Measurements from ENCODE around the gene HSPA12B.
"Not testable (repeated sequence)": the region's sequence is repeated elsewhere in the genome, so short reads cannot be mapped to it uniquely, and the experiment has no call there.

Gene HSPA12B

DNA sequence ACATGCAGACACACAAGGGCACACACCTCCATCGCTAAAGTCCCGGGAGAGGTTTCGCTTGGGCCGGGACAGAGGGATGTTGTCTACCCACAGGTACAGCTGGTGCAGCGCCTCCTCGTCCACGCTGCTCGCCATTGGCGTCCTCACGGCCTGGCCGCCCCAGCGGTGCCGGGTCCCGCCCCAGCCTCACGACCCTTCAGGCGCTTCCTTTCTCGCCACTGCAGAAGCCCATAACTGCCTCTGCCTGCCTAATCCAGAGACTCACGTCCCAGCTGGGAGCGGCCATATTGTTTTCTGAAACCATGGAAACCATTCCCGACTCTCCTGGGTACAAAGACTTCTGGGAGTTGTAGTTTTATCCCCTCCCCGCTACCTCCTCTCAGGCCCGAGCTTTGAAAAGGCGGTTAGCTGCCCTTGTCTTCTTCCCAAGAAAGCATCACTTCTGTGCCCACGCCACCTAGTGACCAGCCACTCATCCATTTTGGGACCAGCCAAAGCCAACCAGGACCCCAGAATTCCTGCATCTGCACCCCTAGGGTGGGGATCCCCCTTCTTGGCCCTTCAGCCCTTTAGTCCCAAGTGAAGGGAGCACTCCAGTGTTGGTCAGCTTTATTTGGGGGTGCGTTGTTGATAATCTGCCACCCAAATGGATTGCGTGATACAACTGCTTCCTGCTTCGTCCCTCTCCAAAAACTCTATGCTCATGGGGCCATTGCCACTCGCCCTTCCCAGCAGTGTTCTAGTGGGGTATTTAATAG is 48.8 kb downstream of the HSPA12B start, which contains the start of gene SPEF1:
SPEF1 (minus strand) TSS at position 296 of the 758 bp plus-strand sequence; CDS start at position 135, 161 bp downstream.
- peak; percentile 39 for DNase-seq (ENCODE audit: low read depth, low spot score)

DNA sequence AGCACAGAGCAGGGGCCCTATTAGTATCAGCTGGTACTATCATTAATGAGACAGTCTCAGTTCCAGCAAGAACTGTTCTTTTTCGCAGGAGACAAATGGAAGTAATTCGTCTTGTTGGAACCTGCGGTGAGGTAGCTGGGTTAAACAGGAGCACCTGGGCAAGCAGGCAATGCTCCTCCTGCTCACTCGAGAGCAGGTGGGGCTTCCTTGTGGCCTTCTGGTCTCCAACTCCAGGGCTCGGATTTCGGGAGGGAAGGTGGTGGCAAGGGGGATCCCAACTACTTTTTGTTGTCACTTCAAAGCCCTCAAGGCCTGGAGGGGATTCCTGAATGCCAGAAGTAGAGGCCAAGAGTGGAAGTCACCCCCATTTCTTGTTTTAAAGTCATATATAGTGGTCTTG is 50.1 kb downstream of the HSPA12B start:
- no peak overlapping the region for H3K4me3 ChIP-seq (ENCODE audit: low read length)
- DNase-seq (ENCODE audit: low read depth, low spot score) = no peak

More for the DNA sequence above, 48.8 kb downstream of the HSPA12B start, which contains the start of gene SPEF1:
- H3K4me3 ChIP-seq (ENCODE audit: low read length) = no peak within 1 kb of the TSS

DNA sequence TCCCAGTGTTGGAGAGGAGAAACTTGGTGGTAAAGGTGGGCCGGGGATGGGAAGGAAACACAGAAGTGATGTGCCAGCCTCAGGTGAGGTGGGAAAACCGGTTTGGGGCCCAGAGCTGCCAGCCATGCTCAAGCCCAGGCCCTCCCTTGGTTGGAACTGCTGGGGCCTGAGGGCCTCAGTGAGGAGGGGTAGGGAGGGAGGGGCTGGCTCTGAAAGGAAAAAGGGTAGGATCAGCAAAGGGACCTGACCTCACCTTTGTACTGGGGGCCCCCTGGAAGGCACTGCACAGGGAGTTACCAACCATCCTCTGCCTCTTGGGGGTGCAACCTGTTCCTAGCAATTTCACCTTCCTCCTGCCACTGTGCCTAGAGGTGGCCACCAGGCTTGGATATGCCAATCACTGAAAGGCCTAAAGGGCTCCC is 50.6 kb downstream of the HSPA12B start:
- DNase-seq (ENCODE audit: low read depth, low spot score) = no peak
- no peak overlapping the region for H3K4me3 ChIP-seq (ENCODE audit: low read length)

DNA sequence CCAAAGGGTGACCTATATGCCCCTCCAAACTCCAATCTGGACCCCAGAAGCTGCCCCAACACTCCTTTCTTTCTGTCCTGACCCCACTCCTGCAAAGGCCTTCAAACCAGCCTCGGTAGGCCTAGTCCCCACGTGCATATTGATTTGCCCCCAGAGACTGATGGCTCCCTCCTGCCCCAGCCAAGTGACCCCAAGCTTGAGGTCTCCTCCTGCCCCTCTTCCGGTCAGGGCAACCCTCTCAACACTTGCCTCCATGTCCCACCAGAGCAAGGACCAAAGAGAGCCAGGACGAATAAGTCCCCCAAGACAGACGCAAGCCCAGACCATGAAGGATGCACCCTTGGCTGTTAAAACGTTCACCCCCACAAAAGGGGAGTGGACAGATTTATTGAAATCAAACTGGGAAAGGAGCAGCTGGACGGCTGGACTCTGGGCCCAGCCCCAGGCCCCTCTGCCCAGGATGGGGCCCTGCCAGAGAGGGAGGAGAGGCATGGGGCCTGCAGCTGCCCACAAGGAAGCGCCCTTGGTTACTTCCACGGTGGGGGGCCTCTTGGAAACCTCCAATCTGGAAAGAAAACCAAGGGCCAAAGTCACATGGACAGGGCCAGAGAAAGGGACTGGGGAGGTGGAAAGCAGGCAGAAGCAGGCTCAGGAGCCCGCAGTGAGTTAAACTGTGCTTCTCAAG is 51.2 kb downstream of the HSPA12B start:
- no peak overlapping the region for H3K4me3 ChIP-seq (ENCODE audit: low read length)
- no peak for DNase-seq (ENCODE audit: low read depth, low spot score)

DNA sequence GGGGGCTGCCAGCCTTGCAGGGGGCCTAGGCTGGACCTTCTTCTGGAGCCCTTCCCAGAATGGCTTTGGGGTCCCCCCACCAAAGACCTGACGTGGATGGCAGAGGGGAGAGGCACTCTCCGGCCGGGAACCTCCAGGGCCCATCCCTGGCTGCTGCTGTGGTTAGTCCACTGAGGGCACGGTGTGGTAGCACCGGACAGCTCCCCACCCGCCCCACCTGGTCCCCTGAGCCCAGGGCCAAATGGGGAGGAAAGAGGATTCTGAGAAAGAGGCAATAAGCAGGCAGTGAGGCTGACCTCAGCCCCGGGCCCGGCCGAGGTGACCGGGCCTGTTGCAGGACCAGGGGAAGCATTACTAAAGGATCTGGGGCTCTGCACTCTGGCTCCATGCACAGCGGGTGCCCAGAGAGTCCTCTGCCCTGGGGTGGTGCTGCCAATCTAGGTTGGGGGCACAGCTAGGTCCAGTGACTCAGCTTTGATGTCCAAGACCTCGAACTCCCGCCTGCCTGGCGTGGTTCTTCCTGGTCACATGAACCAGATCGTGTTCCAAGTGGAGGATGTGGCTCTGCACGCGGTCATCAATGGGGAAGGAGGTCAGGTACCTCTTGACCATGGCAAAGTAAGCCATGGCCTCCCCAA is 51.9 kb downstream of the HSPA12B start:
- DNase-seq (ENCODE audit: low read depth, low spot score) = no peak
- H3K4me3 ChIP-seq (ENCODE audit: low read length) = no peak overlapping the region

DNA sequence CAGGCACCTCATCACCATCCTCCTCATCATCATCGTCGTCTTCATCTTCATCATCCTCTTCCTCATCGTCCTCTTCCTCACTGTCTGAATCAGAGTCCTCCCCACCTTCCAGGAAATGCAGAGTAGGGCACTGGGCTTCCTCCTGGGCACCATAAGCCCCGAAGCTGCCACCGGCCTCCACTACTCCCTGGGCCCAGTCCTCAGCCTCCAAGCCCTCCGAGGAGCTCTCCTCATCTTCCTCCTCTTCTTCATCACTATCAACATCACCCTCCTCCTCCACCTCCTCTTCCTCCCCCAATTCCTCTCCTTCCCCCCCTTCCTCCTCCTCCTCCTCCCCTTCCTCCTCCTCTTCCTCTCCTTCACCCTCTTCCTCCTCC is 52.4 kb downstream of the HSPA12B start:
- no peak overlapping the region for H3K4me3 ChIP-seq (ENCODE audit: low read length)
- DNase-seq (ENCODE audit: low read depth, low spot score) = no peak

DNA sequence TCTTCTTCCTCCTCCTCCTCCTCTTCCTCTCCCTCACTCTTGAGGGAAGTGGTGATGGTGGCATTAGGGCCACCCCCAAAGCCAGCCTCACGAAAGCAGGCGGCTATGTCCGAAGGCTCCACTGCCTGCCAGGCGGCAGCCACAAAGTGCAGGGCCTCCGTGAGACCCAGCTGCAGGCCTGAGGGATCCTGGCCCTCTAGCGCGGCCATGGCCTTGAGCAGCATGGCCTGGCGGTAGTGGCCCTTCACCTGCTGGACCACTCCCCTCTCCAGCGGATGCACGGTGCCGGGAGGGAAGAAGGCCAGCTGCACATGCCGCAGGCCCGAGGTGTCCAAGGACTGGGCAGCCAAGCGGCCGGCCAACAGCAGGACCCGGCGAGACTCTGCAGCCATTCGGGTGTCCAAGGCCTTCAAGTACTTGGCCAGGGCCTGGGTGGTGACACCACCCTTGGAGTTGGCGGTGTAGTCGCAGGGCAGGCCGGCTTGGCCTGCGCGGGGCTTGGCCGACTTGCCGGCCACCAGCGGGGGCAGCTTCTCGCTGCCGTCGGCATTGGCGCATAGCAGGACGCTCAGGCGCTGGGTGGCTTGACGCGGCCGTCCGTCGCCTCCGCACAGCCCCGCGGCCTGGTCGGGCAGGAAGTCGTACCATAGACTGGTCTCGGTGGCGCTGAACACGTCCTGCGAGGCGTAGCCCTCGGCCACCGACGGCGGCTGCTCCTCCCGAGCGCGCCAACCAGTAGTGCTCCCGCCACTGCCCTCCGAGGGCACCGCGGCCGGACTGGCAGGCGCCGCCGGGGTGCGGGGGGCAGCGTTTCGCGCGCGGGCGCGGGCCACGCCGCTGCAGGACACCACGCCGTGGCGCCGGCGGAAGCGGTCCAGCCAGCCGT is 53.0 kb downstream of the HSPA12B start:
- peak overlapping the region; percentile 62 for H3K4me3 ChIP-seq (ENCODE audit: low read length)

DNA sequence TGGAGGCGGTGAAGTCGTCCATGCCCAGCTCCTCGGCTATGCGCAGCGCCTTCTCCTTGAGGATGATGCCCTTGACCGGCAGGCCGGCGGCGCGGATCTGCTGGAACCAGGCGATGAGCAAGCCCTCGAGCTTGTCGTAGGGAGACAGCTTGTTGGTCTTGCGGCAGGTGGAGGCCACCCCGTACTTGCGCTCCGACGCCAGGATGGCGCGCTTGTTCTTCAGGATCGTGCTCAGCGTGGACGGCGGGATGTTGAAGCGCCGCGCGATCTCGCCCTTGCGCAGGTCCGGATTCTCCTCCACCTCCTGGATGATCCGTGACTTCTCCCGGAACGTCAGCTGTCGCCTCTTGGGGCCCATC is 53.6 kb downstream of the HSPA12B start:
- H3K4me3 ChIP-seq (ENCODE audit: low read length) = peak overlapping the region; percentile 62
- DNase-seq (ENCODE audit: low read depth, low spot score) = no peak

More for the DNA sequence above, 53.0 kb downstream of the HSPA12B start:
- DNase-seq (ENCODE audit: low read depth, low spot score) = no peak

DNA sequence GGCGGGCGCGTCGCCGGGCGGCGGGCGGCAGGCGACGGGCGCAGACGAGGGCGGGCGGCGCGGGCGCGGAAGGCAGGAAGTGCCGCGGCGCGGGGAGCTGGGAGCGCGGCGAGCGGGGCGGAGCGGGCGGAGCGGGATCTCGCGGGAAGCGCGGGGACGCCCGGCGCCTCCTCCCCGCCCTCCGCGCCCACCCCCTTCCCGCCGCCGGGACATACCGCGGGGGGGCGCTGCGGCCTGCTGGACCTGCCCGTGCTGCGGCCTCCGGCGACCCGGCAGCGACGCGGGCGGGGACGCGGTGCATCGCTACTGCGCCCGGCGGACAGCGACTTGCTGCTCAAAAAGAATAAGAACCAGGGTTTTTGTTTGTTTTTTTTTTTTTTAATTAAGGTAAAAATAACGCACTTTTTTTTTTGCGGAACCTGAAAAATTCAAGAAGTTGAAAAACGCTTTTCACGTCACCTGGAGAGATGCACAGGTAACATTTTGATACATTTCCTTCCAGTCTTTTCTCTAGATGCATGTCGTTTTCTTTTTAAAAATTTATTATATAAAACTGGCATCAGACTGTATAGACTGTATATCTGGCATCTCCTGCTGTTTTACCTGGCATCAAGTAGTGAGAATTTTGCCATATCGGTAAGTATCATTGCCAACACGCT is 54.3 kb downstream of the HSPA12B start, which contains the start of gene CENPB:
CENPB (minus strand) TSS at position 76 of the 659 bp plus-strand sequence. CDS start 257 bp downstream, outside the sequence.
- H3K4me3 ChIP-seq (ENCODE audit: low read length) = peak within 1 kb of the TSS; percentile 62
- DNase-seq (ENCODE audit: low read depth, low spot score) = peak; percentile 71

DNA sequence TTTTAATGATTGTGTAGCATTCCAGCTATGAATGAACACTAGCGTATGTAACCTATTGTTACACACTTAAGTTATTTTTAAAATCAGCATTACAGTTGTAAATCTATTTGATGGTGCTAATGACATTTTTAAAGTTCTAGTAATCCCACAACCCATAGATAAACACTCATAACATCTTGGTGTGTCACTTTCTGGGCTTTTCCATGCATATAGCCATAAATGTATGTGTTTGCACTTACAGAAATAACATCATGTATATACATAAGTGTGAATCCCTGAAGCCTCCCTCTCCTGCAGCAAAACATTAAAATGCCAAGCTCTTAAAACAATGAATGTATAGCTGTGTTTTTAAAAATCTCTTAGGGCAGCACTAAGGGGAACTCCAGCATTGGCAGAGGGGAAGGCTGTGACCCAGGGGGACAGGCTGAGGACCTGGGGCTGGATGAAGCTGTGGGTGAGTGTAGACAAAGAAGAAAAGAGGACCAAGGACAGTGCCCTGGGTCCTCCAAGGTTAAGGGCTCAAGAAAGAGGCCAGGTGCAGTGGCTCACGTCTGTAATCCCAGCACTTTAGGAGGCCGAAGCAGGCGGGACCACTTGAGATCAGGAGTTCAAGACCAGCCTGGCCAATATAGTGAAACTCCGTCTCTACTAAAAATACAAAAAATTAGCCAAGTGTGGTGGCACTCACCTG is 55.0 kb downstream of the HSPA12B start:
- no peak for DNase-seq (ENCODE audit: low read depth, low spot score)

DNA sequence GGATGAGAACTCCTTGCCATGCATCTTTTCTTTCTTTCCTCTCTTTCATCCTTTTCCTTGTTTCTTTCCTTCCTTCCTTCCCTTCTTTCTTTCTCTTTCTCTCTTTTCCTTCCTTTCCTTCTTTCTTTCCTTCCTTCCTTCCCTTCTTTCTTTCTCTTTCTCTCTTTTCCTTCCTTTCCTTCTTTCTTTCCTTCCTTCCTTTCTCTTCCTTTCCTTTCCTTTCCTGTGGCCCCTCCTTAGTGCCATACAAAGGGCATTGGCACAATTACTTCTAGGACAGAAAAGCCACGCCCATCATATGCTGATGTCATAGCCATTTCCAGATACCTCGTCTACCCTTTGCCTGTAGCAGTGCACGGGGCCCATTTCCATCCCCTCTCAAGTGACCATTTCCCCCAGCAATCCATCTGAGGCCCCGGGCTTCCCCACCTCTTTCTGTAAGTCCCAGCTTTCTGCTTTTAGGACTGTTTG is 56.2 kb downstream of the HSPA12B start:
- H3K4me3 ChIP-seq (ENCODE audit: low read length) = no peak overlapping the region
- DNase-seq (ENCODE audit: low read depth, low spot score) = no peak

More for the DNA sequence above, 55.0 kb downstream of the HSPA12B start:
- H3K4me3 ChIP-seq (ENCODE audit: low read length) = peak overlapping the region; percentile 62

DNA sequence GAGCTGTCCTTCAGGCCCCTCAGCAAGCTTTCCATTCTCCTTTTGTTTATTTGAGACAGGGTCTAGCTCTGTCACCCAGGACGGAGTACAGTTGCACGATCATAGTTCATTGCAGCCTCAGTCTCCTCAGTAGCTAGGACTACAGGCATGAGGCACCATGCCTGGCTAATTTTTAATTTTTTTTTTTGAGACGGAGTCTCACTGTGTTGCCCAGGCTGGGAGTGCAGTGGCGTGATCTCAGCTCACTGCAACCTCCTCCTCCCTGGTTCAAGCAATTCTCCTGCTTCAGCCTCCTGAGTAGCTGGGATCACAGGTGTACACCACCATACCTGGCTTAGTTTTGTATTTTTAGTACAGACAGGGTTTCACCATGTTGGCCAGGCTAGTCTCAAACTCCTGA is 56.7 kb downstream of the HSPA12B start:
- not testable (repeated sequence) for DNase-seq (ENCODE audit: low read depth, low spot score); H3K4me3 ChIP-seq (ENCODE audit: low read length)

DNA sequence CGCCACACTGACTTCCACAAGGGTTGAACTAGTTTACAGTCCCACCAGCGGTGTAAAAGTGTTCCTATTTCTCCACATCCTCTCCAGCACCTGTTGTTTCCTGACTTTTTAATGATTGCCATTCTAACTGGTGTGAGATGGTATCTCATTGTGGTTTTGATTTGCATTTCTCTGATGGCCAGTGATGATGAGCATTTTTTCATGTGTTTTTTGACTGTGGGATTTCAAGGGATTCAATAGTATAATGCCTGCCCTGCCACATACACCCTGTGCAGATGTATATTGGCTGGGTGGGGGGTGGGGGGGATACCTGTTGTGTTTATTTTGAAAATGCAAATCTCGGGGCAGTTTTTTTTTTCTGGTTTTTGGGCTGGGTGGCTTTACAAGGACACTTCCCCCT is 61.7 kb downstream of the HSPA12B start:
- not testable (repeated sequence) for DNase-seq (ENCODE audit: low read depth, low spot score); H3K4me3 ChIP-seq (ENCODE audit: low read length)

DNA sequence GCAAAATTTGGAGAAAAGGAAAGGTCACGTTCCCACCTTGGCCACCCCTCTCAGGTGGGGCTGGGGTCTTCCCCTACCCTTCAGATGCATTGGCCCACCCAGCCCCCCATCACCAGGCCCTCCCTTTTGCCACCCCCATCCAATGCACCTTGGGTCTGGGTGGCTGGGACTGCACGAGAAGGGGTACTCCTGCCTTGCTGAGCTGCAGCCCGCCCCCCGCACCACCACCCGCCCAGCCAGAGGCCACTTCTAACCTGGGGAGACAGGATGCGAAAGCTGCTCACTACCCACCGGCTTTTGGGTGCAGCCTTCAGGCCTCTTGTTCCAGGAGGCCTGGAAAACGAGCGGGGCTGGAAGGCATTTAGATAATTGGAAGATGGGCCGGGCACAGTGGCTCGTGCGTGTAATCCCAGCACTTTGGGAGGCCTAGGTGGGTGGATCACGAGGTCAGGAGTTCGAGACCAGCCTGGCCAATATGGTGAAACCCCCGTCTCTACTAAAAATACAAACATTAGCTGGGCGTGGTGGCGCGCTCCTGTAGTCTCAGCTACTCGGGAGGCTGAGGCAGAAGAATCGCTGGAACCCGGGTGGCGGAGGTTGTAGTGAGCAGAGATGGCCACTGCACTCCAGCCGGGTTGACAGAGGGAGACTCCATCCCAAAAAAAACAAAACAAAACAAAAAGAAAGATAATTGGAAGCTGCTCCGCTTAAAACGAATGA is 62.4 kb downstream of the HSPA12B start:
- H3K4me3 ChIP-seq (ENCODE audit: low read length) = peak overlapping the region; percentile 83
- no peak for DNase-seq (ENCODE audit: low read depth, low spot score)

DNA sequence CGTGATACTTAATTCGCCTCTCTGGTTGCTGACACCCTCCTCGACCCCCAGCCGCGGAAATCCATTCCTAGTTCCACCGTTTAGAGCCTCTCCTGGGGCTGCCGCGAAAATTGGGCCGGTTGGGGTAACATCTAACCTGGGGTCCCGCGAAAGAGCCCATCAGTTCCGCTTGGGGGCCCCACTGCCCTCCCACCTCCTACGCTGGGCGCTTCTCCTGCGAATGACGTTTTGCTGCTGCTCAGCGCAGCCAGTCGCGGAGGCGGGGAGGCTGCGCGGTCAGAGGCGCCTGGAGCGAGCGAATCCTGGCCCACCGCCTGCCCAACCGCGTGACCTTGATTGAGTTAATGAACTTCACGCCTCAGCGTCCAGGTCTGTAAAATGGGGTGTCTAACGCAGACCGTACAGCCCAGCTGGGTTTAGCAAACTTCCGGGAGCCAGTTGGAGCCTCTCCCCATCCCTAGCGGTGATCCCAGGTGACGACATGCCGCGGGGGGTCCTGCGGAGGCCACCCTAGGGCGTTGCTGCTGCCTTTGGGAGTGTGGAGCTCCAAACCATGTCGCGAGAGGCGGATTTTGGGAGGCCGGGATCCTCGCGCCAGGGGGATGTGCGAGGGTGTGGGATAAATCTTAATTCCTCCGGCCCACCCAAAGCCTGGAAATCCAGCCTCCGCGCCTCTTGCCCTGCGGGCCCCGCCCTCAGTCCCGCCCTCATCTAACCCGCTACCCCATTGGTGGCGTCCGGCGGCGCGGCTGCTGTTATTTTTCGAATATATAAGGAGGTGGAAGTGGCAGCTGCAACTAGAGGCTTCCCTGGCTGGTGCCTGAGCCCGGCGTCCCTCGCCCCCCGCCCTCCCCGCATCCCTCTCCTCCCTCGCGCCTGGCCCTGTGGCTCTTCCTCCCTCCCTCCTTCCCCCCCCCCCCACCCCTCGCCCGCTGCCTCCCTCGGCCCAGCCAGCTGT is 63.3 kb downstream of the HSPA12B start, which contains the start of gene CDC25B:
CDC25B (plus strand) TSS at position 800 of the 958 bp plus-strand sequence. CDS start 222 bp downstream, outside the sequence.
- peak within 1 kb of the TSS; percentile 83 for H3K4me3 ChIP-seq (ENCODE audit: low read length)
- peak; percentile 84 for DNase-seq (ENCODE audit: low read depth, low spot score)

All from Jurkat, Clone E6-1 (cell line).